Heart left ventricle (tissue), 16 donors: ENCODE measurements around the gene GCLM. TPM values are rescaled to one million over a fixed set of nuclear protein-coding genes. Genes with fewer than 3 reads are reported as not detected.

Source experiments
- ATAC-seq, 4 donors: fragments of 200-7000 bp; cut with Tn5 transposase; one replicate each; pipeline ENCODE4 v1.9.1; 2020 to 2022; ENCODE audit warnings: moderate library complexity in 4 of 4, mild to moderate bottlenecking in 3 of 4, moderate number of reproducible peaks in 1 of 4
- DNase-seq, 5 donors: peaks; one replicate each; pipeline ENCODE4 v3.0.0-alpha.2; 2020
- H3K27ac ChIP-seq, 12 donors: fragments of 200-600 bp; sonication (generic) in 4 of 12; one replicate each; pipeline versions ENCODE4 v1.5.0 to v1.8.0; 2016 to 2022; ENCODE audit warnings: mild to moderate bottlenecking in 2 of 12
- H3K27me3 ChIP-seq, 9 donors: fragments of 200-600 bp; sonication (generic) in 2 of 9; one replicate each; pipeline versions ENCODE4 v1.5.1 to v1.8.0; 2016 to 2022; ENCODE audit warnings: mild to moderate bottlenecking in 3 of 9
- H3K36me3 ChIP-seq, 9 donors: fragments of 200-600 bp; sonication (generic) in 2 of 9; one replicate each; pipeline versions ENCODE4 v1.5.0 to v1.8.0; 2018 to 2022; ENCODE audit warnings: mild to moderate bottlenecking in 2 of 9
- H3K4me1 ChIP-seq, 12 donors: fragments of 200-600 bp; sonication (generic) in 4 of 12; one replicate each; pipeline versions ENCODE4 v1.5.0 to v1.8.0; 2016 to 2022; ENCODE audit warnings: mild to moderate bottlenecking in 3 of 12
- H3K4me3 ChIP-seq, 12 donors: fragments of 200-600 bp; sonication (generic) in 4 of 12; one replicate each; pipeline versions ENCODE4 v1.5.0 to v1.8.0; 2017 to 2022; ENCODE audit warnings: mild to moderate bottlenecking in 9 of 12, moderate library complexity in 4 of 12
- H3K9me3 ChIP-seq, 12 donors: fragments of 200-600 bp; sonication (generic) in 4 of 12; one replicate each; pipeline versions ENCODE4 v1.5.0 to v1.8.0; 2016 to 2022; ENCODE audit warnings: mild to moderate bottlenecking in 1 of 12
- CTCF ChIP-seq, 12 donors: fragments of 200-600 bp; sonication (generic) in 4 of 12; IDR thresholded peaks; one replicate each; pipeline versions ENCODE4 v1.5.0 to v1.8.0; 2018 to 2022; ENCODE audit warnings: antibody characterized with exemption in 12 of 12, mild to moderate bottlenecking in 5 of 12
- POLR2A ChIP-seq, 2 donors: fragments of 450-650 bp; IDR thresholded peaks; one replicate each; pipeline ENCODE4 v1.6.1; 2017; ENCODE audit warnings: antibody characterized with exemption in 2 of 2, mild to moderate bottlenecking in 2 of 2, moderate library complexity in 2 of 2
- WGBS, 4 donors: extraction: QIAGEN DNeasy Blood & Tissue Kit in 2 of 4; methylation state at CpG; one replicate each; pipeline versions ENCODE4 v1.1.5 to v1.1.7; 2013 to 2018; 5-methylcytosine and 5-hydroxymethylcytosine counted together
- intact Hi-C, 10 donors: fragments of 100-400 bp; cut with DNase I; formaldehyde crosslinking; loops; one replicate each; pipeline versions ENCODE4 v1.11.1 to v1.14.2; 2022
- microRNA counts, 2 donors: library from miRNA; unstranded; fragments of <30 nt; microRNA quantifications; one replicate each; lab custom pipeline; 2016
- microRNA-seq, 4 donors: library from miRNA; unstranded; fragments of <30 nt; microRNA quantifications; one replicate each; pipeline versions ENCODE4 to v1.2.0, GENCODE V29; 2017 to 2020
- polyA plus RNA-seq, 2 donors: library from polyadenylated mRNA; stranded (reverse); fragments of 200-250 nt; gene quantifications; one replicate each; pipeline ENCODE4 v1.2.3, GENCODE V29; 2013
- total RNA-seq, 9 donors: library from RNA; depleted of rRNA in 2 of 9; stranded (reverse); fragments of >200 nt in 2 of 9; fragmentation: NEBNext Ultra II Directional in 3 of 9; extraction: Animal tissue kit (Norgen Biotek cat#: 25700) in 3 of 9; gene quantifications; one replicate each; pipeline versions ENCODE4 v1.1.0 to v1.2.4, GENCODE V29; 2016 to 2023
- donor health status: ischemic (EF 13 %, LVEDD 7.1; RV severe dilation, severe dysfunction).
- donor health status: healthy with polysubstance abuse.
- donor health status: DM: no; HTN: yes; CAD: no.
- donor health status: DM: no; HTN: no; CAD: no.
- donor health status: ischemic (EF 25% LVEDD 6.9; RV normal size, moderate dysfunction).
- donor health status: ischemic (EF 25% LVEDD 5.7; RV mildly dilated, moderate dysfunction).
- donor health status: healthy.
- donor health status: DM: yes; HTN: yes; CAD: no.
- donor health status: ischemic (EF 35%, LVEDD 5.7; RV mildly dilated, moderate dysfunction).
- donor health status: nonischemic (EF 11% LVEDD 7.7; RV severe dilation, severe dysfunction).
- donor health status: DM: yes; HTN: yes; CAD: no.
- donor health status: PGD.
- donor health status: ischemic (EF 29% LVEDD 5.4; RV normal size, mild dysfunction).
- donor health status: nonischemic (EF 23%, LVEDD 6.1; RV moderate dilation, normal function).

Gene GCLM
- total and polyA plus RNA-seq, 11 donors, result 1.8 to 21.9 (median 10.7) TPM

- ATAC-seq (peak in 1 of 4 donors; percentile 38), DNase-seq (no peak)
- no peaks in the 10 kb centered on the region for H3K9me3 ChIP-seq
- H3K27me3 ChIP-seq, result no peaks in the 10 kb centered on the region
- H3K4me1 ChIP-seq, result peaks cover 0 to 14% (median under 1%) of the 10 kb centered on the region in 12 donors
- WGBS, 4 donors, result 47 to 71% (median 55%) methylated on average over 1 of the region's 1 CpG
- intact Hi-C loops, result no loop called here
- H3K36me3 ChIP-seq, result peaks cover 0 to 4% (median 0%) of the 10 kb centered on the region in 9 donors
- no peak overlapping the region for H3K4me3 ChIP-seq
- H3K27ac ChIP-seq, result no peak overlapping the region
- no peak for TF ChIP-seq POLR2A (IDR thresholded peaks at IDR 0.05)
These were observed 69.9 kb downstream of the GCLM start for GRCh38 chr1:93839307-93839706.

- ATAC-seq (no peak), DNase-seq (no peak)
- Histone ChIP-seq H3K9me3 (peaks cover 0 to 10% (median 4%) of the 10 kb centered on the region in 12 donors), H3K27me3 (no peaks in the 10 kb centered on the region), H3K36me3 (peaks cover 0 to 4% (median 0%) of the 10 kb centered on the region in 9 donors), H3K4me3 (no peak overlapping the region), H3K4me1 (peaks cover 0 to 11% (median 0%) of the 10 kb centered on the region in 12 donors), H3K27ac (no peak overlapping the region)
- intact Hi-C loops, result no loop called here
- TF ChIP-seq POLR2A (IDR thresholded peaks at IDR 0.05), result no peak
- no peak for TF ChIP-seq CTCF (IDR thresholded peaks at IDR 0.05)
- WGBS, 4 donors, result 92 to 97% (median 95%) methylated on average over 3 of the region's 3 CpGs
These were observed 71.3 kb downstream of the GCLM start for GRCh38 chr1:93837961-93838360.

MicroRNA genes within 50 kb of the gene (microRNA counts, 767-probe panel; counts per million panel counts)
- microRNA hsa-miR-760 (lab: Ali Mortazavi, UCI), result 0 to 71.6 counts per million in 2 donors

Small RNA genes within 50 kb of the gene (microRNA-seq; reads per million reads assigned to microRNA genes)
- gene MIR760, result 10.2 to 24.1 (median 19.2) reads per million in 4 donors

Other genes starting within 250 kb of the GCLM start
- gene BCAR3, start 227.6 kb downstream of the GCLM start, total RNA-seq, result 10 to 100 TPM in 8 of 9 donors, 1 to 10 TPM in 1; 7.5 to 25.0 (median 17.3) TPM
- 1 to 10 TPM; 6.4 to 7.4 TPM for gene BCAR3, start 227.6 kb downstream of the GCLM start, polyA plus RNA-seq
- 10 to 100 TPM; 17.7 to 47.6 (median 38.8) TPM for gene DNTTIP2, start 30.2 kb downstream of the GCLM start, total RNA-seq
- 10 to 100 TPM; 47.7 to 55.8 TPM for gene DNTTIP2, start 30.2 kb downstream of the GCLM start, polyA plus RNA-seq
- under 1 TPM in 7 of 9 donors, not detected in 2; 0.13 to 0.37 (median 0.24) TPM for gene ABCA4, start 211.7 kb upstream of the GCLM start, total RNA-seq
- under 1 TPM; 0.04 to 0.08 TPM for gene ABCA4, start 211.7 kb upstream of the GCLM start, polyA plus RNA-seq